ENCODE data around the gene PLIN4.

- TF ChIP-seq, protein P1, sequence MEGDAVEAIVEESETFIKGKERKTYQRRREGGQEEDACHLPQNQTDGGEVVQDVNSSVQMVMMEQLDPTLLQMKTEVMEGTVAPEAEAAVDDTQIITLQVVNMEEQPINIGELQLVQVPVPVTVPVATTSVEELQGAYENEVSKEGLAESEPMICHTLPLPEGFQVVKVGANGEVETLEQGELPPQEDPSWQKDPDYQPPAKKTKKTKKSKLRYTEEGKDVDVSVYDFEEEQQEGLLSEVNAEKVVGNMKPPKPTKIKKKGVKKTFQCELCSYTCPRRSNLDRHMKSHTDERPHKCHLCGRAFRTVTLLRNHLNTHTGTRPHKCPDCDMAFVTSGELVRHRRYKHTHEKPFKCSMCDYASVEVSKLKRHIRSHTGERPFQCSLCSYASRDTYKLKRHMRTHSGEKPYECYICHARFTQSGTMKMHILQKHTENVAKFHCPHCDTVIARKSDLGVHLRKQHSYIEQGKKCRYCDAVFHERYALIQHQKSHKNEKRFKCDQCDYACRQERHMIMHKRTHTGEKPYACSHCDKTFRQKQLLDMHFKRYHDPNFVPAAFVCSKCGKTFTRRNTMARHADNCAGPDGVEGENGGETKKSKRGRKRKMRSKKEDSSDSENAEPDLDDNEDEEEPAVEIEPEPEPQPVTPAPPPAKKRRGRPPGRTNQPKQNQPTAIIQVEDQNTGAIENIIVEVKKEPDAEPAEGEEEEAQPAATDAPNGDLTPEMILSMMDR (IDR thresholded peaks at IDR 0.05; ENCODE audit: insufficient read depth, low read length), result no peak
- TF ChIP-seq SPI1 (IDR thresholded peaks at IDR 0.05; ENCODE audit: borderline replicate concordance, low read depth) (no peak), POLR2AphosphoS5 (IDR thresholded peaks at IDR 0.05; ENCODE audit: low read depth) (no peak), GABPA (IDR thresholded peaks at IDR 0.05; ENCODE audit: low read depth) (no peak)
- TF ChIP-seq, protein P2, sequence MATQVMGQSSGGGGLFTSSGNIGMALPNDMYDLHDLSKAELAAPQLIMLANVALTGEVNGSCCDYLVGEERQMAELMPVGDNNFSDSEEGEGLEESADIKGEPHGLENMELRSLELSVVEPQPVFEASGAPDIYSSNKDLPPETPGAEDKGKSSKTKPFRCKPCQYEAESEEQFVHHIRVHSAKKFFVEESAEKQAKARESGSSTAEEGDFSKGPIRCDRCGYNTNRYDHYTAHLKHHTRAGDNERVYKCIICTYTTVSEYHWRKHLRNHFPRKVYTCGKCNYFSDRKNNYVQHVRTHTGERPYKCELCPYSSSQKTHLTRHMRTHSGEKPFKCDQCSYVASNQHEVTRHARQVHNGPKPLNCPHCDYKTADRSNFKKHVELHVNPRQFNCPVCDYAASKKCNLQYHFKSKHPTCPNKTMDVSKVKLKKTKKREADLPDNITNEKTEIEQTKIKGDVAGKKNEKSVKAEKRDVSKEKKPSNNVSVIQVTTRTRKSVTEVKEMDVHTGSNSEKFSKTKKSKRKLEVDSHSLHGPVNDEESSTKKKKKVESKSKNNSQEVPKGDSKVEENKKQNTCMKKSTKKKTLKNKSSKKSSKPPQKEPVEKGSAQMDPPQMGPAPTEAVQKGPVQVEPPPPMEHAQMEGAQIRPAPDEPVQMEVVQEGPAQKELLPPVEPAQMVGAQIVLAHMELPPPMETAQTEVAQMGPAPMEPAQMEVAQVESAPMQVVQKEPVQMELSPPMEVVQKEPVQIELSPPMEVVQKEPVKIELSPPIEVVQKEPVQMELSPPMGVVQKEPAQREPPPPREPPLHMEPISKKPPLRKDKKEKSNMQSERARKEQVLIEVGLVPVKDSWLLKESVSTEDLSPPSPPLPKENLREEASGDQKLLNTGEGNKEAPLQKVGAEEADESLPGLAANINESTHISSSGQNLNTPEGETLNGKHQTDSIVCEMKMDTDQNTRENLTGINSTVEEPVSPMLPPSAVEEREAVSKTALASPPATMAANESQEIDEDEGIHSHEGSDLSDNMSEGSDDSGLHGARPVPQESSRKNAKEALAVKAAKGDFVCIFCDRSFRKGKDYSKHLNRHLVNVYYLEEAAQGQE (IDR thresholded peaks at IDR 0.05; ENCODE audit: insufficient replicate concordance, low read depth), result no peak
These were observed 29.9 kb upstream of the PLIN4 start for GRCh38 chr19:4548238-4548584.
